ENCODE results near the gene MGRN1.

- TF ChIP-seq, protein P1, sequence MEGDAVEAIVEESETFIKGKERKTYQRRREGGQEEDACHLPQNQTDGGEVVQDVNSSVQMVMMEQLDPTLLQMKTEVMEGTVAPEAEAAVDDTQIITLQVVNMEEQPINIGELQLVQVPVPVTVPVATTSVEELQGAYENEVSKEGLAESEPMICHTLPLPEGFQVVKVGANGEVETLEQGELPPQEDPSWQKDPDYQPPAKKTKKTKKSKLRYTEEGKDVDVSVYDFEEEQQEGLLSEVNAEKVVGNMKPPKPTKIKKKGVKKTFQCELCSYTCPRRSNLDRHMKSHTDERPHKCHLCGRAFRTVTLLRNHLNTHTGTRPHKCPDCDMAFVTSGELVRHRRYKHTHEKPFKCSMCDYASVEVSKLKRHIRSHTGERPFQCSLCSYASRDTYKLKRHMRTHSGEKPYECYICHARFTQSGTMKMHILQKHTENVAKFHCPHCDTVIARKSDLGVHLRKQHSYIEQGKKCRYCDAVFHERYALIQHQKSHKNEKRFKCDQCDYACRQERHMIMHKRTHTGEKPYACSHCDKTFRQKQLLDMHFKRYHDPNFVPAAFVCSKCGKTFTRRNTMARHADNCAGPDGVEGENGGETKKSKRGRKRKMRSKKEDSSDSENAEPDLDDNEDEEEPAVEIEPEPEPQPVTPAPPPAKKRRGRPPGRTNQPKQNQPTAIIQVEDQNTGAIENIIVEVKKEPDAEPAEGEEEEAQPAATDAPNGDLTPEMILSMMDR (IDR thresholded peaks at IDR 0.05) = no peak
- TF ChIP-seq POLR2A (IDR thresholded peaks at IDR 0.05) = no peak
These were observed 16.6 kb upstream of the MGRN1 start for GRCh38 chr16:4607841-4608703.
